ENCODE results near the gene WDPCP. TPM values are rescaled to one million over a fixed set of nuclear protein-coding genes. Genes with fewer than 3 reads are reported as not detected.

WDPCP gene
- total and polyA plus RNA-seq, 2 of the 8 experiments (the other 6 are each of a cell fraction or from before 2014, with no cell fraction given): 9.3 to 25.8 TPM

- TF ChIP-seq CEBPB (IDR thresholded peaks at IDR 0.05; ENCODE audit: low read depth, low read length) (no peak), BACH1 (IDR thresholded peaks at IDR 0.05; ENCODE audit: low read length) (no peak), SIN3A (conservative IDR thresholded peaks at IDR 0.05 in 1 of 2, IDR thresholded peaks at IDR 0.05 in 1 of 2; ENCODE audit: low read depth in 1 of 2, low read length in 2 of 2) (no peak)
These were observed 208.8 kb downstream of the WDPCP start (continued) for GRCh38 chr2:63379451-63379850.
